Psoas muscle (tissue), 8 donors: ENCODE data around the gene PPP2R5B. TPM values are rescaled to one million over a fixed set of nuclear protein-coding genes. Genes with fewer than 3 reads are reported as not detected.

Experiments
- ATAC-seq, 4 donors: fragments of 200-7000 bp; cut with Tn5 transposase; one replicate each; pipeline ENCODE4 v1.9.1; 2020; ENCODE audit warnings: moderate library complexity in 3 of 4, mild to moderate bottlenecking in 2 of 4
- DNase-seq, 2 donors: peaks; one replicate each; pipeline ENCODE4 v3.0.0-alpha.2; 2020
- H3K27ac ChIP-seq: fragments of 200-600 bp; one replicate; pipeline ENCODE4 v1.8.0; 2022
- H3K27me3 ChIP-seq, 3 donors: fragments of 200-600 bp in 1 of 3; one replicate each; pipeline versions ENCODE4 v1.6.1 to v1.8.0; 2013 to 2022; ENCODE audit warnings: low read length in 2 of 3, mild to moderate bottlenecking in 2 of 3, moderate library complexity in 1 of 3; ENCODE audit not compliant: insufficient read depth in 3 of 3
- H3K36me3 ChIP-seq, 2 donors: fragments of 200-600 bp in 1 of 2; one replicate each; pipeline versions ENCODE4 v1.6.1 to v1.8.0; 2013 to 2022; ENCODE audit warnings: low read depth in 1 of 2, mild to moderate bottlenecking in 1 of 2, moderate library complexity in 1 of 2; ENCODE audit not compliant: insufficient read depth in 1 of 2
- H3K4me1 ChIP-seq: fragments of 200-600 bp; one replicate; pipeline ENCODE4 v1.8.0; 2022
- H3K4me3 ChIP-seq: fragments of 200-600 bp; one replicate; pipeline ENCODE4 v1.8.0; 2022; ENCODE audit warnings: mild to moderate bottlenecking
- H3K9me3 ChIP-seq: fragments of 200-600 bp; one replicate; pipeline ENCODE4 v1.8.0; 2022
- CTCF ChIP-seq: fragments of 200-600 bp; IDR thresholded peaks from one replicate; pipeline ENCODE4 v1.8.0; 2022; ENCODE audit warnings: antibody characterized with exemption
- WGBS, 3 donors: extraction: QIAGEN DNeasy Blood & Tissue Kit; methylation state at CpG; one replicate each; pipeline versions ENCODE4 v1.1.6 to v1.1.7; 2013; 5-methylcytosine and 5-hydroxymethylcytosine counted together
- intact Hi-C, 2 donors: fragments of 100-400 bp; cut with DNase I; formaldehyde crosslinking; loops; one replicate each; pipeline versions ENCODE4 v1.11.0 to v1.14.2; 2022
- polyA plus RNA-seq, 3 donors: library from polyadenylated mRNA; stranded (reverse); fragments of 200-250 nt; gene quantifications; one replicate each; pipeline ENCODE4 v1.2.3, GENCODE V29; 2013
- total RNA-seq, 4 donors: library from RNA; stranded (reverse); fragmentation: NEBNext Ultra II Directional in 2 of 4; extraction: Animal tissue kit (Norgen Biotek cat#: 25700) in 2 of 4; gene quantifications; one replicate each; pipeline versions ENCODE4 v1.2.1 to v1.2.4, GENCODE V29; 2021 to 2023
- donor health status: healthy with polysubstance abuse.
- donor health status: DM: no; HTN: no; CAD: no; lungs with moderate emphysema.
- donor health status: Bipolar disorder and iron deficiency.
- donor health status: healthy.
- donor health status: DM: yes; HTN: yes; CAD: no.
- donor health status: DM: no; HTN: no; CAD: no.
- donor health status: DM: no; HTN: no; CAD: no.
- donor health status: DM: yes; HTN: yes; CAD: no.

Gene PPP2R5B
- total and polyA plus RNA-seq, 7 donors: 13.2 to 36.1 (median 17.2) TPM

GRCh38 chr11:64909653-64910343 lies 14.7 kb upstream of the PPP2R5B start:
- no peak for ATAC-seq
- no peak for TF ChIP-seq CTCF
- no peak for DNase-seq
- Histone ChIP-seq H3K4me1 (no peaks in the 10 kb centered on the region), H3K9me3 (no peaks in the 10 kb centered on the region), H3K4me3 (no peak overlapping the region), H3K36me3 (peaks cover 14 to 98% of the 10 kb centered on the region in 2 donors), H3K27ac (no peak overlapping the region), H3K27me3 (no peaks in the 10 kb centered on the region)
- WGBS, 3 donors: 88 to 92% (median 89%) methylated on average over 37 to 39 of the region's 39 CpGs
- intact Hi-C loops: no loop called here

- H3K4me1 ChIP-seq: peaks cover 5% of the 10 kb centered on the region
- H3K4me3 ChIP-seq: no peak overlapping the region
- ATAC-seq (no peak), DNase-seq (no peak)
- WGBS, 3 donors: 94 to 95% (median 94%) methylated on average over 20 to 27 of the region's 27 CpGs
- intact Hi-C loops: no loop called here
- H3K9me3 ChIP-seq: no peaks in the 10 kb centered on the region
- no peak overlapping the region for H3K27ac ChIP-seq
- H3K36me3 ChIP-seq: peaks cover 14 to 90% of the 10 kb centered on the region in 2 donors
- TF ChIP-seq CTCF: no peak
- H3K27me3 ChIP-seq: no peaks in the 10 kb centered on the region
Observed at GRCh38 chr11:64910451-64911093, 13.9 kb upstream of the PPP2R5B start.

GRCh38 chr11:64911142-64911541 lies 13.3 kb upstream of the PPP2R5B start:
- intact Hi-C loops: no loop called here
- 85 to 88% (median 88%) methylated on average over 7 of the region's 7 CpGs for WGBS, 3 donors
- H3K4me1 ChIP-seq: peaks cover 11% of the 10 kb centered on the region
- DNase-seq (no peak), ATAC-seq (no peak)
- H3K36me3 ChIP-seq: peaks cover 11 to 84% of the 10 kb centered on the region in 2 donors
- H3K27ac ChIP-seq: no peak overlapping the region
- no peaks in the 10 kb centered on the region for H3K9me3 ChIP-seq
- no peaks in the 10 kb centered on the region for H3K27me3 ChIP-seq
- H3K4me3 ChIP-seq: no peak overlapping the region
- no peak for TF ChIP-seq CTCF

DNA sequence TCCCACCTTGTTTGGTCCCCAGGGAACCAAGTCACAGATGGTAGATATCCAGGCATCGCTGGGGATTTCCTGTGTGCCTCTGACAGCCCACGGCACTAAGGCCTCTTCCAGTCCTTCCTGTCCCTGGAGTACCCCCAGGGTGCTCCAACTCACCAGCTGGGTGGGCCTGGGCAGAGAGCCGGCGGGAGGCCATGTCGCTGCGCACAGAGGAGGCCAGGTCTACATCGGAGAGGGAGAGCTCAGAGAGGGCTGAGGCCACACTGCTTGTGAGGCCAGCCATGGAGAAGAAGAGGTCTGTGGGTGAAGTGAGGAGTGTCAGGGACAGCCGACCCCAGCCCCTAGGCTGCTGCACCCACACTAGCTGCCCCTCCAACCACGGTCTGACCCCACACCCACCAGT lies 12.8 kb upstream of the PPP2R5B start:
- H3K36me3 ChIP-seq: peaks cover 10 to 79% of the 10 kb centered on the region in 2 donors
- 85 to 88% (median 87%) methylated on average over 7 to 9 of the region's 9 CpGs for WGBS, 3 donors
- peaks cover 13% of the 10 kb centered on the region for H3K4me1 ChIP-seq
- H3K27ac ChIP-seq: no peak overlapping the region
- ATAC-seq (no peak), DNase-seq (no peak)
- intact Hi-C loops: no loop called here
- H3K27me3 ChIP-seq: no peaks in the 10 kb centered on the region
- H3K9me3 ChIP-seq: no peaks in the 10 kb centered on the region
- no peak for TF ChIP-seq CTCF
- no peak overlapping the region for H3K4me3 ChIP-seq
